Measurements from ENCODE around the gene HOOK1. TPM values are rescaled to one million over a fixed set of nuclear protein-coding genes. Genes with fewer than 3 reads are reported as not detected.
A peak's percentile ranks its signal among the peaks of the same experiment; 100 is the strongest.

The HOOK1 gene
- total and polyA plus RNA-seq, 2 of the 13 experiments (the other 11 are each of a cell fraction or from before 2014, with no cell fraction given) = 11.3 to 24.2 TPM

DNA sequence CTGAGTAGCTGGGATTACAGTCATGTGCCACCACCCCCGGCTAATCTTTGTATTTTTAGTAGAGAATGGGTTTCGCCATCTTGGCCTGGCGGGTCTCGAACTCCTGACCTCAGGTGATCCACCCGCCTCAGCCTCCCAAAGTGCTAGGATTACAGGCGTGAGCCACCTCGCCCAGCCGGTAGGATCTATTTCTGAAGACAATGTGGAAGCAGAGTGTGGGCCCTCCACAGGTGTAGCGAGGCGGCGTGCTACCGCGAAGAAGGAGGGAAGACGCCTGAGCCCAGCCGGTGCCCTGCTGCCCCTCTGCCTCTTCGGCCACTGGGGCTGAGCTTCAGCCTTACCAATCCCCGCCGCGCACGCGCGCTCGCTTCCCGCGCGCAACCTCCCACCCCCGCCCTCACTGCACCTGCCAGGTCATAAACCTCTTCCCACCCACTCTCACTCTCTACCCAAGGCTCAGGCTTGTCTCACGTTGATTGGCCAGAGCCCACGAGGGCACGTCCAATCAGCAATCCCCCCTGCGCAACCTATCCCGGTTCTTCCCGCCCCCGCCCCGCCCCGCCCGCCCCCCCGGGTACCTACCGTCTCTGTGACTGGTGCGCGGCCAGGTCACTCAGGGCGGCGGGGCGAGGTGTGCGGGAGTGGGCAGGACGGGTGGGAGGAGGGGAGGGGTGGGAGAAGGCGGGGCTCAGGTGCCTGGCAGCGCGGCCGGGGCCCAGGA, 409 bp upstream of the HOOK1 start (continued):
- TF ChIP-seq BCL6 (CRISPR knock-in tag; IDR thresholded peaks at IDR 0.05) (0 out of 2 replicates have a peak, but pooled peaks have one; percentile 34), SKIL (CRISPR knock-in tag; IDR thresholded peaks at IDR 0.05; ENCODE audit: borderline replicate concordance) (no peak), ARID5B (CRISPR knock-in tag; IDR thresholded peaks at IDR 0.05) (0 out of 2 replicates have a peak, but pooled peaks have one; percentile 16), CEBPB (IDR thresholded peaks at IDR 0.05; ENCODE audit: borderline replicate concordance, low read depth, low read length) (no peak), MZF1 (CRISPR knock-in tag; IDR thresholded peaks at IDR 0.05; ENCODE audit: borderline replicate concordance) (no peak), TP53 (CRISPR knock-in tag; conservative IDR thresholded peaks at IDR 0.05) (no peak), ZSCAN20 (CRISPR knock-in tag; IDR thresholded peaks at IDR 0.05; ENCODE audit: borderline replicate concordance) (no peak), DMAP1 (CRISPR knock-in tag; IDR thresholded peaks at IDR 0.05) (no peak), MXD1 (CRISPR knock-in tag; IDR thresholded peaks at IDR 0.05) (no peak), ZNF431 (CRISPR knock-in tag; IDR thresholded peaks at IDR 0.05; ENCODE audit: borderline replicate concordance, low read depth) (no peak; the same call in 1 of the 2 replicates), DRAP1 (CRISPR knock-in tag; IDR thresholded peaks at IDR 0.05) (peak; percentile 42; the same call in 1 of the 2 replicates), ZNF282 (IDR thresholded peaks at IDR 0.05; ENCODE audit: partially characterized antibody) (no peak), ZNF792 (CRISPR knock-in tag; IDR thresholded peaks at IDR 0.05) (0 out of 2 replicates have a peak, but pooled peaks have one; percentile 22), ZNF644 (CRISPR knock-in tag; IDR thresholded peaks at IDR 0.05; ENCODE audit: low read depth) (no peak), DNMT3B (CRISPR knock-in tag; conservative IDR thresholded peaks at IDR 0.05) (no peak), WIZ (CRISPR knock-in tag; IDR thresholded peaks at IDR 0.05) (no peak), ZNF24 (IDR thresholded peaks at IDR 0.05) (peak; percentile 62; the same call in 1 of the 2 replicates), RBFOX2 (IDR thresholded peaks at IDR 0.05; ENCODE audit: low read depth, low read length) (peak; percentile 48)
- TF ChIP-seq, protein P1, sequence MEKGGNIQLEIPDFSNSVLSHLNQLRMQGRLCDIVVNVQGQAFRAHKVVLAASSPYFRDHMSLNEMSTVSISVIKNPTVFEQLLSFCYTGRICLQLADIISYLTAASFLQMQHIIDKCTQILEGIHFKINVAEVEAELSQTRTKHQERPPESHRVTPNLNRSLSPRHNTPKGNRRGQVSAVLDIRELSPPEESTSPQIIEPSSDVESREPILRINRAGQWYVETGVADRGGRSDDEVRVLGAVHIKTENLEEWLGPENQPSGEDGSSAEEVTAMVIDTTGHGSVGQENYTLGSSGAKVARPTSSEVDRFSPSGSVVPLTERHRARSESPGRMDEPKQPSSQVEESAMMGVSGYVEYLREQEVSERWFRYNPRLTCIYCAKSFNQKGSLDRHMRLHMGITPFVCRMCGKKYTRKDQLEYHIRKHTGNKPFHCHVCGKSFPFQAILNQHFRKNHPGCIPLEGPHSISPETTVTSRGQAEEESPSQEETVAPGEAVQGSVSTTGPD (CRISPR knock-in tag; IDR thresholded peaks at IDR 0.05) = no peak
- TF ChIP-seq, protein P2, sequence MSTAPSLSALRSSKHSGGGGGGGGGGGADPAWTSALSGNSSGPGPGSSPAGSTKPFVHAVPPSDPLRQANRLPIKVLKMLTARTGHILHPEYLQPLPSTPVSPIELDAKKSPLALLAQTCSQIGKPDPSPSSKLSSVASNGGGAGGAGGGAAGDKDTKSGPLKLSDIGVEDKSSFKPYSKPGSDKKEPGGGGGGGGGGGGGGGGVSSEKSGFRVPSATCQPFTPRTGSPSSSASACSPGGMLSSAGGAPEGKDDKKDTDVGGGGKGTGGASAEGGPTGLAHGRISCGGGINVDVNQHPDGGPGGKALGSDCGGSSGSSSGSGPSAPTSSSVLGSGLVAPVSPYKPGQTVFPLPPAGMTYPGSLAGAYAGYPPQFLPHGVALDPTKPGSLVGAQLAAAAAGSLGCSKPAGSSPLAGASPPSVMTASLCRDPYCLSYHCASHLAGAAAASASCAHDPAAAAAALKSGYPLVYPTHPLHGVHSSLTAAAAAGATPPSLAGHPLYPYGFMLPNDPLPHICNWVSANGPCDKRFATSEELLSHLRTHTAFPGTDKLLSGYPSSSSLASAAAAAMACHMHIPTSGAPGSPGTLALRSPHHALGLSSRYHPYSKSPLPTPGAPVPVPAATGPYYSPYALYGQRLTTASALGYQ (CRISPR knock-in tag; IDR thresholded peaks at IDR 0.05) = no peak

All from HepG2 (cell line).